ENCODE data around the gene SLIT3.

SLIT3 gene

DNA sequence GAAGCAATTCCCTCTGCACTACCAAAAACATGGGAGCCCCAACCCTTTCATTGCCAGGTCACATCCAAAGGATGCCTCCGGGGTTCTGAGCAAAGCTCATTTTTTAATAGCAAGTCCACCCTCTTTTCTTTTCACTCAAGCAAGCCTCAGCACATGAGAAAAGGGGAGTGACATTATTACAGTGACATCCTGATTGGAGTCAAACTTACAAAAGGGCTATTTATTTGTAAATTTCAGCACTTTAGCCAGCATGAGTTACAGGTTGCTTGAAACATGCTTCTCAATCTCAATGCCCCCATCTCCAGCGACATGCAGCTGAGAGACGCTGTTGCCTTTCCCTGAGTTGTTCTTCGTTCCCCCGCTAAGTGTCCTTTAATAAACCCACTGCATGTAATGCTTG, 483.3 kb downstream of the SLIT3 start:
- no peak for DNase-seq

DNA sequence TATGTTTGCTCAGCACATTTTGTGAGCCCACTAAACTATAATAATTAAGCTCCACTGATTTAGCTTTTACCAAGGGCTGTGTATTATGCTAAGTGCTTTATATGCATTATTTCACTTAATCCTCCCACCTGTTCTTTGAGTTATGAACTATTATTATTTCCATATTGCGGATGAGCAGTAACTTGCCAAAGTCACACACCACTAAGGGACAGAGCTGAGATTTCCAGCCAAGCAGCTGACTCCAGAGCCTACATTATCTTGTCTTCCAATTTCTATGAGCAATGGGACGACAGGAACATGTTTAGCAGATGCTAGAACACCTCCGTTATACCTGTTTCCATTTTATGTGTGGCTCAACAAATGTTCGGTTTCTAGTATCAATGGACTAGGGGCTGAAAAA, 484.3 kb downstream of the SLIT3 start:
- no peak for DNase-seq

DNA sequence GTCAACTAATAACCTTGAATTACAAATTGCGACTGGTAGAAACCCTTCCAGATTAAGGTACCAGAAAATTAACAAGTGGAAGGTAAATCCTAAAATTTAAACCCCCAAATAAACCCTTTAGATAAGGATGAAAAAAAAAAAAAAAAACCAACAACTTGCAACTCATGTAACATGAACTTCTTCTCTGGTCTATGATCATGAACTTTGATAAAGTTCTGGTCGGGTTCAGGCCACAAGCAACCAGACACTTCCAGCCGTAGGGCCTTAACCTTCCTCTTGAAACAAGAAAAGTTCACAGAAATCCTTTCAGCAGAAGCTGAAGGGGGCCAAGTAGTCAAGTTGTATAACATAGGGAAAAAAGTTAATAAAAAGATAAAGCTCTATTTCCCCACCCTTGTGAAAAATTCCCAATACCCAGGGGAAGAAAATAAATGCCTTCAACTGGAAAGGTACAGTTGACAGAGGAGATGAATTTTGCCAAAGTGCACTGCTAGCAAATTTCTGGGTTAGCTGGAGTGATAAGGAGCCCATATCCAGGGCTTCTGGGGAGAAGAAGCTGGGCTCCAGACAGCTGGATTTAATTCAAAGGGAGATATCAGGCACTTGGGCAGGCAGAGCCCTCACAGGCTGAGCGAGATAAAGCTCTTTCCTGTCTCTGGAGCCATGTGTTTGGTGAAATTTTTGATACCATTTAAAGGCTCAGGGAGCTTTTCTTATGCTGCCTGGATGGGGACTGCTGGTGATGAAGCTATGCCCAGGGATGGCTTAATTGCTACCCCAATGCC, 487.6 kb downstream of the SLIT3 start:
- DNase-seq: no peak

DNA sequence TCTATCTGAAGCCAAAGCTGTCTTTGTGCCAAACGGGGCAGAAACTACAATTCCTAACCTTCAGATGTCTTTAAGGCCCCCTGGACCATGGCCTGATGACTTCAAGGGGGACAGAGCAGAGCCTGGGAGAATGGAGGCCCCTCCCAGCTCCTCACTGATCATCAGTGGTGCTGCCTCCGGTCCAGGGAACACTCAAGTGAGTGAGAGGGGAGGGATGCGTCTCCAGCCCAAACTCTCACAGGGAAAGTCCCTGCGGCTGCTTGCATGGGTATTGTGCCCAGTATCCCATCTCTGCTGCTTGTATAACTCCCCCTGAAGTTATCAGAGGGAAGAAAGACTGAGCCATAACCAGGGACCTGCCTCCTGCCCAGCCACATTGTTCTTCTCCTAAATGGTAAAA, 490.3 kb downstream of the SLIT3 start:
- no peak for DNase-seq

DNA sequence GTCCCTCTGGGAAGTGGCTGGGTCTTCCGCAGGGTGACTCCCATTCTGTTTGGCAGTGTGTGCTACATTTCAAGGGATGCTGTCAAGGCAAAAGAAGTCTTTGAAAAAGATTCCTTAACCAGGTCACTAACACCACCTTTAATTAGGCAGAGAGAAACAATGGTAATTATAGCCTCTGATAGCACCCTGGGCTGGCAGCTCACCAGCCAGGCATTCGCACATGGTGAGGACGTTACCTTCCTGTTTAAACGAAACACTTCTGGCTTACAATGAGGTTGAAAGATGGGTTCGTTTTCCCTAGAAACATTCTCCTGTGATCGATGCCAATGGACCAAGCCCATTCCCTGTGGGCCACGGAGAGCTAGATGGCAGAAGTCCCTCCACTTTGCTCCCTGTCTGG, 491.7 kb downstream of the SLIT3 start:
- DNase-seq: no peak

DNA sequence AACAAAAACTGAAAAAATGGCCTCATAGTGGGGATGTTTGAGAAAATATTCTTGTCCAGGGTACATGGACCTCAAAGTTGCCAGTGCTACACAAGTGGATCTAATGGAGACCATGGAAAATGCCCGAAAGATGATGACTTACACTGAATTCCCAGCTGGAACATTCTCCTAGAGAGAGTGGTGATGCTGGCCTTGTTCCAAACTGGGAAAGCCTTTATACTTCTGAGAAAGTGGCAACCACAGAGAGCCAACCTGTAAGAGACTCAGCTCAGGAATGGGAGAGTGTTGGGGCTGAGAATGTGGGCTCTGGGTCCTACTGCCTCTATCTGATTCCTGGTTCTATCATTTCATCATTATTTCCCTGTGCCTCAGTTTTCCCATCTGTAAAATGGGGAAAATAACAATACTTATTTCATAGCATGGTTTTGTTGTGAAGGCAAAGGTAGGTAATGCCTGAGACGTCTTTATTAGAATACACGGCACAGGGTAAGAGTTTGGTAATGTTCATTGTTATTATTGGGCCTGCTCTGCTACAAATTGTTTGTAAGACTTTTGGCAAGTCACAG, 492.8 kb downstream of the SLIT3 start:
- DNase-seq: no peak

DNA sequence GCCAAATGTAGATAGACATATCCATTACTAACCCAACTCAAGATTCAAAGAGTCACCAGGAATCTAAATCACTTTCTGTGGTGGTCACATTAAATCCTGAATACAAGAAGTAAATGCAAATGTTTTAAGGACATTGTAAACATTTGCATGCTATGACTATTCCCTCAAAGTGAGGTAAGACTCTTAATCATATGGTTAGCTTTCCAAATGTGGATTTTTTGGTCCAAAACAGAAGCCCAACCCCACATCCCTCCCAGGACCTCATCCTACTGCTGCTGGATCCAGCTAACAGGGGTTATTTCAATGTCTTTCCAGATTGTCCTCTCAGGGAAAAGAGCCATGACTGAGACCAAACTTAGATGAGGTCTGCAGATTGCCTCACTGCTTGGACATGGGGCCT, 493.7 kb downstream of the SLIT3 start:
- DNase-seq: no peak

DNA sequence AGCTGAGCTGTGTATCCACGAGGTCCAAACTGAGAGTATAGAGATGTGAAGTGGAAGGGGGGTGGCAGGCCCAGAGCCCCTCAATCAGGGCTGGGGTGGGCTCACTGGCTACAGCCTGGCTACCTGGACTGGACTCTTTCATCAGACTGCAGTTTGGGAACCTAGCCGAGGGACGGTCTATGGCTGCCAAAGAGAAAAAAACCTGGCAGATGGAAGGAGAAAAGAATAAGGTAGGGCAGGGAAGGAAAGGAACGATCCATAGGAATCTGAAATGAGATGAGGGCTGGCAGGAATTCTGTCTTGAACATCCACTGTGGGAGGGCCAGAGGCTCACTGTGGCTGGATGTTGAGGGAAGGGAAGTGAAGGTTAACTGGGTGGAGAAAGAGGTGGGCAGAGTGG, 497.4 kb downstream of the SLIT3 start:
- DNase-seq: no peak

DNA sequence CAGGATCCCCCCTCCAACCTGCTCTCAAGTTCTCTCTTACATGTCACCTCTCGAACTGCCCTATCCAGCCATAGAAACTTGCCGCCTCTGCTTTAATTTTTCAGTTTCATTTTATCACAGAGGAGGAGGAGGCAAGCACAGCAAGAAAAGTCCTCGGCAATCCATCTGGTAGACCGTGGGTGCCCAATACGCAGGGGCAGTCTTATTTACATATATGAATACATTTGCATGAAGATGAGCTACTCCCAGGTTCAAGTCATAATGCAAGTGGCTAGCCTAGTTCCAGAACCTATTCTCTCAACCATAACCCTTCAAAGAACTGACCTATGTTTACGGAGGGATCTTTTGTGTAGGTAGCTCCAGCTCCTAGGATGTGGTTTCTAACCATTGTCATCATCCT, 498.6 kb downstream of the SLIT3 start:
- DNase-seq: no peak

DNA sequence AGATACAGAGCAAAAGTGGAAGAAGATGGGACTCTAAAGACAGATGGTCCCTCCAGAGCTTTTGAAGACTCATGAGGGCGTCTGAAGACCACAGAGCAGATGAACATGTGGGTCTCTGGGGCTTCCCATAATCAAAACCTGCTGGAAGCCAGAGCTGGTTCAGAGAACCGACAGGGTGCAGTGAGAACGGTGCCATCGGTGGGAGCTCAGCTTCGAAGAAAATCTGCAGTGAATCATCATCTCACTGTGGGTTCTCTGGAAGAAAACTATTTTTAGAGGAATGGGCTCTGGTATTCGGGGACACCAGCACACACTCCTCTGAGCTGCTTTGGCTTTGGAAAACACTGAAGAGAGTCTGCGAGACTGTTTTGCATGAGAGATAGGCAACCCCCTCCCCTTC, 499.4 kb downstream of the SLIT3 start:
- no peak for DNase-seq

DNA sequence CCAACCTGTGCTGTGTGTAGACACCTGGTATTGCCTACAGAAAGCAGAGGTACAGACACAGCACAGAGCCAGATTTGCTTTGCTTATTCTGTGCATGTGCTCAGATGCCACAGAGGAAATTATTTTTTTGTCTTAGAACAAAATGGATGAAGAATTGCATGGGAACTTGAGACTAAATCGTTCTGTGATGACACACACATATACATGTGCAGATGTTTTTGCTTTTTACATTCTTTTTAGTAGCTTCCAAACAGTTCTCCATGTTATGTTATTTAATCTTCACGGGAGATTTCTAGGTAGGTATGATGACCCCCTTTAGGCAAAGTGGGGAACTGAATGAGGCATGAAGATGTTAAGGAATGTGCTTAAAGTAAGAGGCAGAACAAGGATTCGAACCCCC, 500.2 kb downstream of the SLIT3 start:
- no peak for DNase-seq

DNA sequence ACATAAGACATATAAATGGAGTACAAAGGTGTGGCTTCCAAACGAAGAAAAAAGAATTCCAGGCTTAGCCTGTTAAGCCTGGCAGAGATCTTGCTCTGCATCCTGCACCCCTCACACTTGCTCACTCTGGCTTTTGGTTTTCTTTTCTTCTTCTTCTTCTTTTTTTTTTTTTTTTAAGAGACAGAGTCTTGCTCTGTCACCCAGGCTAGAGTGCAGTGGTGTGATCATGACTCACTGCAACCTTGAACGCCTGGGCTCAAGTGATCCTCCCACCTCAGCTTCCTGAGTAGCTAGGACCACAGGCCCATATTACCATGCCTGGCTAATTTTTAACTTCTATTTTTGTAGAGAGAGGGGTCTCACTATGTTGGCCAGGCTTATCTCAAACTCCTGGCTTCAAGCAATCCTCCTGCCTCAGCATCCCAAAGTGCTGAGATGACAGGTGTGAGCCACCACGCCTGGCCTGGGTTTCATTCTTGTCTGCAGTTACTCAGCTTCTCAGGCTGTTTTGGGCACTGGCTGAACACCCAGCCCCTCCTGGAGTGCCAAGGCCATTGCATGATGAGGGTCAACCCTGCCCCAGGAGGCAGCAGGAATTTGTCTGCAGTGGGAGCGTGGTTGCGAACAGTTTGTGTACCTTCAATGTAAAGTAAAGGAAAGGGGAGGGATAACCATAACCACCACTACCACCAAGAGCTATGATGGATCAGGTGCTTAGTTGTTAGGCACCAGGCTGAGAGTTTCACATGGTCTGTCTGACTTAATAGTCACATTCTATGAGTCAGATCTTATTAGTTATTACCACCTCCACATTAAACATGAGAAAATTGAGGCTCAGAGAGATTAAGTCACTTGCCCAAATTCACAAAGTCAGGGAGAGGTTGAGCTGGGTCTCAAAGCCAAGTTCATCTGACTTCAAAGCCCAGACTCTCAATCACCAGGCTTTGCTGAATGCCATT, 502.6 kb downstream of the SLIT3 start:
- no peak for DNase-seq

DNA sequence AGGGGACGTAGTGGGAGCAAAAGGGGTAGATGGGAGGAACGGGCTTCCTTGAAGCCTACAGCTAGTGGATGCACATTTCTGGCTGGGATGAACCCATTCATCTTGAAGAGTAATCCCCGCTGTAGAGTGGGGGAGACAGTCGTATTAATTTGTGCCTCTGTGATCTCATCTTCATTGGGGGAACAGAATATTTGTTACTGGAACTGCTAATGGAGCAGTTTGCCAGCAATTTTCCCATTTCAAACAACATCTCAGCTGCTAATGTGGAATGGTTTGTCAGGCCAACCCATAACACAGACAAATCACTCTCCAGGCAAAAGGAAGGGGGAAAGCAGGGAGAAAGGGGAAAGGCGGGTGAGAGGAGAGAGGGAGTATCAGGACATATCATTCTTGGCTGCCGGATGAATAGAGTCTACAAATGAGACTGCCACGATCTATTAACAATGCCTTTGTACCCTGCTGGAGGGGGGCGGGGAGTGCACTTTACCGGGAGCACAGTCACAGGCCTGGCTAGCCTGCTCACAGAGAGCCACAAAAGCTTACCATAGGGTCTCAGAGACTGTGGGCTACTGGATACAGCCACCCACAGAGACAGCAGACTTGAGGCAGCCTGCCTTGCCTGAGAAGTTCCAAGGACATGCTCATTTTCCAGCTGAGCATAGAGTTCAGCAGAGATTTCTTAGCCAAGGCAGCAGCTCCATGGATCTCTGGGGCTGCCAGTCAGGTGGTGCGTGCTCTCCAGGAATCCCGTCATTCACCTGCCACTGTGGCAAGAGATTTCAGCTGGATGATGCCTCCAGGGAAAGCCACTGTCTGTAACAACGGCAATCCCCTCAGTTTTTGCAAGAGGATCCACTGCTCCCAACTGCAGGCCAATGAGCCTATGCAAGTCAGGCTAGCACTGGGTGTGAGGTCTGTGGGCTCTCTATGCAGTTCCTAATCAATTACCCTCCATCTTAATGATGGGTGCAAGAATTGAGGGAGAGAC, 504.1 kb downstream of the SLIT3 start:
- peak; percentile 64 for DNase-seq

DNA sequence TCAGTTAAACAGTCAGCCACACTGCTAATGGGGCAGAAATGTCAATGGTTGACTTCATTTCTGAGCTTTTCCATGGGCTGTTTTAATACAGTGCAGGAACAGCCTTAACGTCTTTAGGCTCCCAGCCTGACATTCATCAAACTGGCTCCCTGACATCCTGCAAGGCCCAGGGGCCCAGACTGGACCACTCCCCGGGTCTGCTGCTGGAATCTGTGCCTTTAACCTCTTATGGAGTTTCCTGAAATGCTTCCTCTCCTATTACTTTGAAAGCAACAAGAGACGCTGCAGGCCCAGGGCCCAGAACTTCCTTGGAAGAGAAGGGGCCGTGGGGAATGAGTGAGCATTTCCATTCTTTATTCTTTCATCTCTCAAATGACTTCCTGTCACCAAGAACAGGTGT, 504.9 kb downstream of the SLIT3 start:
- no peak for DNase-seq

DNA sequence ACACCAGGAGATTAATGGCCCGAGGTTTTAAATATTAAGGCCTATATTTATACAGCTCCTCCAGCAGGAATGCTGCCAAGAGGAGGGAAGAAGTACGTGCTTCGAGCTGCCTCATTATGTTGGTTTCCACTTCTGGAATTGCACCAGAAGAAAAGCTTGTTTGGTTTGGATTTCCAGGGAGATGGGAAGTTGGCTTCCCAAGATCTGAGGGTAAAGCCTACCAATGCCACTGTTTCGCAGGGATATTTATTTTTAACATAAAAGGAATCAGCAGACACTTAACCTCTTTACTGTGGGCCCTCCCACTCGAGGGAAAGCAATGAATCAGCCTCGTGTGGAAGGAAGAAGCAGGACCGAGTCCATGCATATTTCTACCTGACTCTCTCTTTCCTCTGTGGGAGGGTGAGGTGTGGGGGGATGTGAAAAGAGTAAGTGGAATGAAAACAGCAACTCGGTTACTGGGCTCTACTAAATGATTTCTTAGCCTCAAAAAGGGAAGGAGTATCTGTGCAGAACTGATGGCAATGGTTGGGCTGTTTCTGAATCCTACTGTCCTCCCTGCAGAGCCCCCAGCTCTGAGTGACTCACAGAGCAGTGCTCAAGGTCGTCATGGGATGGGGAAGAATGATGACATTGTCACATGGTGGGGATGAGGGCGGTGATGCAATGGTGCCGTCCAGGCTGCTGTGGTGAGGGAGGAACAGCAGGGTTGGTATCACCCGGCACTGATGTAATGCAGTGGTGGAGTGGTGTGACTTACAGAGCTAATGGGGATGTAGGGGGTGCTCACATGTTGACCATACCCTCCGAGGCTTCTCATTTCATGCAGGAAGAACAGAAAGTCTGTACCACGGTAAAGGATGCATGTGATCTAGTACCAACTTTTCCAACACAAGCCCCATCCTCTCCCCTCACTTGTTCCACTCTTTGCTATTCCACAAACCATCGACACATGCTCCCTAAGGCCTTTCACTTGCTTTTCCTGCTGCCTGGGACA, 506.8 kb downstream of the SLIT3 start:
- DNase-seq: no peak

DNA sequence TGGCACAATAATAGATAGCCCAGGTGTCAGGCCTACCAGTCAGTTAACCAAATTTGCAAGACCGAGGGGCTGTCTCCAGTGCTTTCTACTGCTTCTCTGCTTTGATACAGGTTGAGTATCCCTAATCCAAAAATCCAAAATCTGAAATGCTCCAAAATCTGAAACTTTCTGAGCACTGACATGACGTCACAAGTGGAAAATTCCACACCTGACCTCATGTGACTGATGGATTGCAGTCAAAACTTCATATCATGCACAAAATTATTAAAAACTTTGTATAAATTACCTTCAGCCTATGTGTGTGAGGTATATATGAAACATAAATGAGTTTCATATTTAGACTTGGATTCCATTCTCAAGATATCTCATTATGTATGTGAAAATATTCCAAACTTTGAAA, 508.3 kb downstream of the SLIT3 start:
- no peak for DNase-seq

DNA sequence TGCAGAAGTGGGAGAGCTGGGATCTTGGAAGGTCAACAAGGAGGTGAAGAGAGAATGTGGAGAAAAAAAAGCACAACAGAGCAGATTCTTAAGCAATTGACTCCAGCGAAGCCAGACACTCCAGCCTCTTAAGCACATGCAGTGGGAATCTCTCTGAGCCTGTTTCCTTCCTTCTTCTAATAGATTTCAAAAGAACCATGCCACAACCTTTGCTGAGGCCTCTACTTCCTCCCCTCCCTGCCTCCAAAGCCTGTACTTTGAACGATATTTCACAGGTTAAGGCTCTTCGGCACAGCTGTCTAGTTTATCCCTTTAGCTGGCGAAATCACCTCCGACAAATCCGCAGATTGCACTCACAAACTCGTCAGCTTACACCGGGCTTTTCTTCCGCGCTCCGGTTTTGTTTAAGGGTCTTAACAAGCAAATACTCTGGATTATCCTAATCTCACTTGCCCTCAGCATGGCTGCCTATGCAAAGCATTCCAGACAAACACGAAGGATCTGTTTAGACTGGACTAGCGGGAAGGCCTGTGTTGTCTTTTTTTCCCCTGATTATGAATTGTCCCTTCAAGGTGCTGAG, 510.2 kb downstream of the SLIT3 start:
- DNase-seq: no peak

DNA sequence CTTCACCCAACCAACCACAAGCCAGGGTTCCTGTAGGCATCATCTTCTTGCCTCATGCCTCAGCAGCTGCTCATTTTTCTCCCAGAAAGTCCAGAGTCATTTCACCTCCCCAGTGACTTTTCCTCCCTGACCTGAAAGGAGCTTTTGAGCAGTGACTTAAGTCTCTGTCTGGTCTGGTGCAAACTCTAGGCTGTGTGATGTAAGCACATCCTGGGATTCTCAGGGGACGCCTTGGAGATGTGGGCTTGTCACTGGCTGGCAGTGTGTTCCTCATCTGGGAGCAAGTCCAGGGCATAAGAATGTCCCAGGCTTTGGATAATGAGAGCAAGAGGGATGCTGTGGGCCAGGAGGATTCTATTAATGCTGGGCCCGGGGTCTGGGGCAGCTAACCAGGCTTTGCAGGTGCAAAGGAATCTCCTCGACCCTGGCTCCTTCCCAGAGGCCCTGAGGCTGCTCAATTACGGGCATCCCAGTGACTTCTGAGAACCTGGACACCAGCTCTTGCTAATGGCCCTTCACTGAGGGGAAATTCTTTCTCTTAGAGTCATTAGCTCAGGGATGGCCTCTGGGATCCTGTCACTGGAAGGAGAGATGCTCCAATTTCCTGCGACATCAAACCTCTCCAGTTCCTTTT, 510.8 kb downstream of the SLIT3 start:
- no peak for DNase-seq

DNA sequence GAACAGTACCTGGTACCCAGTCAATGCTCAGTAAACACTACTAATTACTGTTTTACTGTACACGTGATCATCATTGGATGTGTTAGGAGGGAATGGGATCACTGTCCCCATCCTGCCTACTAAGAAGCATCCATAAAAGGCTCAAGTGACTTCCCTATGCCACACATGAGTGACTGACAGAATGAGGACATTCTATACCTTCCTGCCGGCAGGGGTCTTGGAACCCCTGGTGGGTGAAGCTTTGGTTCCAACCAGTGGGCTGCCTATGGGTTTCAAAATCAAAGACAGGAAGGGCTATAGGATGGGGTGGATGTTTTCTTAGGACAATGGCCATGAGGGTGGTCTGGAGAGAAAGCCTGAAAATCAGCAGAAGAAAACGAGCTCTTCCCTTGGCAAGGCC, 512.2 kb downstream of the SLIT3 start:
- no peak for DNase-seq

DNA sequence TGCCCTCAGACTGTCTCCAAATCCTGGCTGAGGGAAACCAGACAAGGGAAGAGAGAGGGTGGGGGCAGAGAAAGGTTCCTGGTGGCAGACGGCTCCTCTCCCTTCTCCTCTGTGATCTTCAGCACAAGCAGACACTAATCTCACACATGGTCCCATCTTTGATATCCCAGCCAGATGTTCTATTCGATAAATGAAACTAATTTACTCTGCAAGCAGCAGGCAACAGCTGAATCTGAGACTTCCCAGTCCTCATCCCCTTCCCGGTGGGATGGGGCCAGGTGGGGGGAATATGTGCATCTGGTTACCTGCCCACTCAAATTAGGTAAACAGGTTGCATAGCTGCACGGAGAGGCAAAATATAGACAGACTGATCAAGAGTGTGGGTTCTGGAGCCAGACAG, 512.8 kb downstream of the SLIT3 start:
- no peak for DNase-seq
